Lower lobe of right lung (tissue), 2 donors: ENCODE results near the gene SERF2. TPM values are rescaled to one million over a fixed set of nuclear protein-coding genes. Genes with fewer than 3 reads are reported as not detected.

ENCODE experiments used
- ATAC-seq, 2 donors: fragments of 200-7000 bp; cut with Tn5 transposase; one replicate each; pipeline ENCODE4 v1.9.1; 2020 to 2022; ENCODE audit warnings: mild to moderate bottlenecking in 2 of 2, moderate library complexity in 2 of 2
- DNase-seq: peaks from one replicate; pipeline ENCODE4 v3.0.0-alpha.2; 2020
- H3K27ac ChIP-seq: fragments of 200-600 bp; one replicate; pipeline ENCODE4 v1.8.0; 2022
- H3K27me3 ChIP-seq: fragments of 200-600 bp; one replicate; pipeline ENCODE4 v1.8.0; 2022; ENCODE audit warnings: low read depth
- H3K36me3 ChIP-seq: fragments of 200-600 bp; one replicate; pipeline ENCODE4 v1.8.0; 2022; ENCODE audit warnings: mild to moderate bottlenecking
- H3K4me1 ChIP-seq: fragments of 200-600 bp; one replicate; pipeline ENCODE4 v1.8.0; 2022
- H3K4me3 ChIP-seq: fragments of 200-600 bp; one replicate; pipeline ENCODE4 v1.8.0; 2022; ENCODE audit warnings: mild to moderate bottlenecking
- H3K9me3 ChIP-seq: fragments of 200-600 bp; one replicate; pipeline ENCODE4 v1.8.0; 2022
- intact Hi-C: fragments of 100-400 bp; cut with DNase I; formaldehyde crosslinking; loops from one replicate; pipeline ENCODE4 v1.11.0; 2022
- total RNA-seq: library from RNA; stranded (reverse); fragmentation: NEBNext Ultra II Directional; extraction: Animal tissue kit (Norgen Biotek cat#: 25700); gene quantifications from one replicate; pipeline ENCODE4 v1.2.1, GENCODE V29; 2021
- TF ChIP-seq, protein P1 (sequence below): fragments of 200-600 bp; IDR thresholded peaks from one replicate; pipeline ENCODE4 v1.8.0; 2022; ENCODE audit warnings: antibody characterized with exemption, mild to moderate bottlenecking
- donor health status: DM: no; HTN: yes; CAD: no; lungs with severe emphysema.

Gene SERF2
- total RNA-seq, 1 donor from 2014 or later: 827 TPM

GRCh38 chr15:43777267-43777914 is 14.7 kb upstream of the SERF2 start:
- Histone ChIP-seq H3K4me3 (peak overlapping the region; percentile 78), H3K27me3 (no peaks in the 10 kb centered on the region), H3K4me1 (peaks cover 24% of the 10 kb centered on the region), H3K27ac (peak overlapping the region; percentile 88), H3K9me3 (no peaks in the 10 kb centered on the region), H3K36me3 (peaks cover 16% of the 10 kb centered on the region)
- DNase-seq: peak; percentile 88
- TF ChIP-seq, protein P1, sequence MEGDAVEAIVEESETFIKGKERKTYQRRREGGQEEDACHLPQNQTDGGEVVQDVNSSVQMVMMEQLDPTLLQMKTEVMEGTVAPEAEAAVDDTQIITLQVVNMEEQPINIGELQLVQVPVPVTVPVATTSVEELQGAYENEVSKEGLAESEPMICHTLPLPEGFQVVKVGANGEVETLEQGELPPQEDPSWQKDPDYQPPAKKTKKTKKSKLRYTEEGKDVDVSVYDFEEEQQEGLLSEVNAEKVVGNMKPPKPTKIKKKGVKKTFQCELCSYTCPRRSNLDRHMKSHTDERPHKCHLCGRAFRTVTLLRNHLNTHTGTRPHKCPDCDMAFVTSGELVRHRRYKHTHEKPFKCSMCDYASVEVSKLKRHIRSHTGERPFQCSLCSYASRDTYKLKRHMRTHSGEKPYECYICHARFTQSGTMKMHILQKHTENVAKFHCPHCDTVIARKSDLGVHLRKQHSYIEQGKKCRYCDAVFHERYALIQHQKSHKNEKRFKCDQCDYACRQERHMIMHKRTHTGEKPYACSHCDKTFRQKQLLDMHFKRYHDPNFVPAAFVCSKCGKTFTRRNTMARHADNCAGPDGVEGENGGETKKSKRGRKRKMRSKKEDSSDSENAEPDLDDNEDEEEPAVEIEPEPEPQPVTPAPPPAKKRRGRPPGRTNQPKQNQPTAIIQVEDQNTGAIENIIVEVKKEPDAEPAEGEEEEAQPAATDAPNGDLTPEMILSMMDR: peak; percentile 79
- peak; percentile 89 to 91 for ATAC-seq
- intact Hi-C loops: no loop called here

DNA sequence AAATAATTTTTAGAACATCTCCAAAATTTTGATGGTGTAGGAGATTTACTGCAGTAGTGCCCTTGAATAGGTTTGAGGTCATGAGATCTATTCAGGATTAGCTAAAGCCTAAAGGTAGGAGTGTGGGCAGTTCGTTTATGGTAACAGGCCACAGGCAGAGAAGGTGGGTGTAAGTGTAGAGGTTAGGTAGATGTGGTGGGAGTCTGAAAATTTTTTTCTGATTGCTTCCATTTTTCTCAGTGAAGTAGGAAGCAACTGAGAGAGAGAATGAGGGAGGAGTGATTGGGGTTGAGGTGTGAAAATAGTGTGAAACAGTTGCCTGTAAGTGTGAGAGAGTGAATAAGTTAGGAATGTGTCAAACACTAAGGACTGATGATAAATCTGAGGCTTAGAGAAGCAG is 13.1 kb upstream of the SERF2 start:
- ATAC-seq (no peak), DNase-seq (no peak)
- Histone ChIP-seq H3K27ac (no peak overlapping the region), H3K4me1 (peaks cover 24% of the 10 kb centered on the region), H3K27me3 (no peaks in the 10 kb centered on the region), H3K36me3 (peaks cover 2% of the 10 kb centered on the region), H3K9me3 (no peaks in the 10 kb centered on the region), H3K4me3 (no peak overlapping the region)
- intact Hi-C loops: no loop called here
- TF ChIP-seq, protein P1: no peak

DNA sequence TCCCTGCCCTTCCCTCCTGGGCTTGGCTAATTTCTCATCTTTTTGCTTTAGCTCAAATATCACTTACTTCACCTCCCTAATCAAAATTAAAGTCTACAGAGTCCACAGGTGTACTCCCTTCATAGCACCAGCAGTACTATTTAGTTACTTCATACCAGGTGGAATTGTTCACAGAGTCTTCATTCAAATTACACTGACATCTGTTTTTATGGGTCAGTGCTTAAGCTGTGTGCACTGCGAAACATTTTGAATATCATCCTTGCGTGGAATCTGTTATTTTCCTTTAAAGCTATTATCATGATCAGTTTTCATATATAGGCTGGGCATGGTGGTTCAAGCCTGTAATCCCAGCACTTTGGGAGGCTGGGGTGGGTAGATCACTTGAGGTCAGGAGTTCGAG is 2.7 kb upstream of the SERF2 start:
- DNase-seq (no peak), ATAC-seq (no peak)
- Histone ChIP-seq H3K27me3 (no peaks in the 10 kb centered on the region), H3K36me3 (peaks cover 10% of the 10 kb centered on the region), H3K27ac (no peak overlapping the region), H3K4me3 (no peak overlapping the region), H3K9me3 (no peaks in the 10 kb centered on the region), H3K4me1 (peaks cover 15% of the 10 kb centered on the region)
- intact Hi-C loops: no loop called here
- TF ChIP-seq, protein P1: no peak

GRCh38 chr15:43792761-43793476 is 799 bp downstream of the SERF2 start:
- H3K36me3 ChIP-seq: peaks cover 41% of the 10 kb centered on the region
- peaks cover 41% of the 10 kb centered on the region for H3K4me1 ChIP-seq
- intact Hi-C loops: no loop called here
- ATAC-seq: peak; percentile 31 to 34
- no peaks in the 10 kb centered on the region for H3K27me3 ChIP-seq
- H3K27ac ChIP-seq: peak overlapping the region; percentile 96
- DNase-seq: peak; percentile 67
- no peaks in the 10 kb centered on the region for H3K9me3 ChIP-seq
- H3K4me3 ChIP-seq: peak overlapping the region; percentile 90
- TF ChIP-seq, protein P1: no peak

DNA sequence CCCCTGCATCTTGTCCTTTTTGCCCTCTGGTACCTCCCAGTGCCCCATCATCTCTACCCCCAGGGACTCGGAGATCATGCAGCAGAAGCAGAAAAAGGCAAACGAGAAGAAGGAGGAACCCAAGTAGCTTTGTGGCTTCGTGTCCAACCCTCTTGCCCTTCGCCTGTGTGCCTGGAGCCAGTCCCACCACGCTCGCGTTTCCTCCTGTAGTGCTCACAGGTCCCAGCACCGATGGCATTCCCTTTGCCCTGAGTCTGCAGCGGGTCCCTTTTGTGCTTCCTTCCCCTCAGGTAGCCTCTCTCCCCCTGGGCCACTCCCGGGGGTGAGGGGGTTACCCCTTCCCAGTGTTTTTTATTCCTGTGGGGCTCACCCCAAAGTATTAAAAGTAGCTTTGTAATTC is 1.5 kb downstream of the SERF2 start:
- Histone ChIP-seq H3K36me3 (peaks cover 41% of the 10 kb centered on the region), H3K9me3 (no peaks in the 10 kb centered on the region), H3K27me3 (no peaks in the 10 kb centered on the region), H3K27ac (peak overlapping the region; percentile 96), H3K4me3 (peak overlapping the region; percentile 90), H3K4me1 (peaks cover 48% of the 10 kb centered on the region)
- TF ChIP-seq, protein P1: no peak
- ATAC-seq (no peak), DNase-seq (no peak)
- intact Hi-C loops: no loop called here
